Trophoblast cell (in vitro differentiated cells and primary cell): ENCODE measurements around the gene C14orf132.
"Not testable (repeated sequence)": the region's sequence is repeated elsewhere in the genome, so short reads cannot be mapped to it uniquely, and the experiment has no call there.

Experiments used
- DNase-seq, 2 donors: peaks; one replicate each; pipeline ENCODE4 v3.0.0-alpha.2; 2016
- H2AFZ ChIP-seq: 2 replicates; pipeline ENCODE4 v1.6.1; 2013; ENCODE audit warnings: low read length, moderate library complexity, mild to moderate bottlenecking; ENCODE audit not compliant: insufficient read depth, poor library complexity
- H2AK5ac ChIP-seq: 2 replicates; pipeline ENCODE4 v1.6.1; 2013; ENCODE audit warnings: mild to moderate bottlenecking, low read length
- H2BK120ac ChIP-seq: 2 replicates; pipeline ENCODE4 v1.6.1; 2013; ENCODE audit warnings: low read length, mild to moderate bottlenecking, moderate library complexity; ENCODE audit not compliant: insufficient read depth, poor library complexity
- H2BK12ac ChIP-seq: 2 replicates; pipeline ENCODE4 v1.6.1; 2013; ENCODE audit warnings: mild to moderate bottlenecking, low read length, moderate library complexity
- H2BK5ac ChIP-seq: 2 replicates; pipeline ENCODE4 v1.6.1; 2013; ENCODE audit warnings: low read length, low read depth, moderate library complexity, mild to moderate bottlenecking; ENCODE audit not compliant: poor library complexity
- H3K14ac ChIP-seq: 2 replicates; pipeline ENCODE4 v1.6.1; 2013; ENCODE audit warnings: mild to moderate bottlenecking, low read length
- H3K18ac ChIP-seq: 2 replicates; pipeline ENCODE4 v1.6.1; 2013; ENCODE audit warnings: mild to moderate bottlenecking, low read length
- H3K23ac ChIP-seq: 2 replicates; pipeline ENCODE4 v1.6.1; 2013; ENCODE audit warnings: low read length
- H3K27ac ChIP-seq: 2 replicates; pipeline ENCODE4 v1.5.1; 2013; ENCODE audit warnings: low read depth, mild to moderate bottlenecking, inconsistent platforms, low read length, moderate library complexity
- H3K27me3 ChIP-seq: 2 replicates; pipeline ENCODE4 v1.6.1; 2013; ENCODE audit warnings: inconsistent platforms, mild to moderate bottlenecking, low read length, moderate library complexity; ENCODE audit not compliant: insufficient read depth
- H3K36me3 ChIP-seq, 2 experiments: 1 replicate in 1 of 2; 2 replicates in 1 of 2; pipeline ENCODE4 v1.6.1; 2013; ENCODE audit warnings: low read length in 2 of 2, mild to moderate bottlenecking in 2 of 2, moderate library complexity in 1 of 2; ENCODE audit not compliant: insufficient read depth in 2 of 2, control insufficient read depth in 1 of 2
- H3K4ac ChIP-seq: 2 replicates; pipeline ENCODE4 v1.6.1; 2013; ENCODE audit warnings: low read depth, mild to moderate bottlenecking, low read length, moderate library complexity
- H3K4me1 ChIP-seq, 2 experiments: 1 replicate in 1 of 2; 2 replicates in 1 of 2; pipeline ENCODE4 v1.6.1; 2013; ENCODE audit warnings: low read length in 2 of 2, mild to moderate bottlenecking in 2 of 2, moderate library complexity in 1 of 2; ENCODE audit not compliant: insufficient read depth in 2 of 2, control insufficient read depth in 1 of 2
- H3K4me2 ChIP-seq: 2 replicates; pipeline ENCODE4 v1.6.1; 2013; ENCODE audit warnings: inconsistent platforms, mild to moderate bottlenecking, low read length, moderate library complexity
- H3K4me3 ChIP-seq: 2 replicates; pipeline ENCODE4 v1.5.1; 2013; ENCODE audit warnings: mild to moderate bottlenecking, low read depth, low read length, inconsistent platforms
- H3K79me1 ChIP-seq: one replicate; pipeline ENCODE4 v1.6.1; 2013; ENCODE audit warnings: low read length
- H3K79me2 ChIP-seq: 2 replicates; pipeline ENCODE4 v1.6.1; 2013; ENCODE audit warnings: low read length, mild to moderate bottlenecking; ENCODE audit not compliant: control insufficient read depth, insufficient read depth, poor library complexity
- H3K9ac ChIP-seq: 2 replicates; pipeline ENCODE4 v1.6.1; 2013; ENCODE audit warnings: mild to moderate bottlenecking, low read length
- H3K9me3 ChIP-seq: 2 replicates; pipeline ENCODE4 v1.6.1; 2013; ENCODE audit warnings: low read depth, mild to moderate bottlenecking, control low read depth, inconsistent platforms, low read length; ENCODE audit not compliant: insufficient read depth
- H4K12ac ChIP-seq: 2 replicates; pipeline ENCODE4 v1.6.1; 2013; ENCODE audit warnings: low read depth, mild to moderate bottlenecking, low read length, moderate library complexity
- H4K8ac ChIP-seq: 2 replicates; pipeline ENCODE4 v1.6.1; 2013; ENCODE audit warnings: low read depth, mild to moderate bottlenecking, low read length, moderate library complexity
- H4K91ac ChIP-seq: one replicate; pipeline ENCODE4 v1.6.1; 2013; ENCODE audit warnings: low read depth, mild to moderate bottlenecking, low read length, moderate library complexity
- WGBS: extraction: QIAGEN DNeasy Blood & Tissue Kit; methylation state at CpG from one replicate; pipeline ENCODE4 v1.1.7; 2013; ENCODE audit warnings: missing lambda C conversion rate; ENCODE audit not compliant: insufficient read length, insufficient coverage; ENCODE audit errors: extremely low coverage; 5-methylcytosine and 5-hydroxymethylcytosine counted together

C14orf132 gene

GRCh38 chr14:96072746-96073145 lies 33.6 kb downstream of the C14orf132 start:
- H3K18ac ChIP-seq: no peak overlapping the region
- no peak overlapping the region for H4K8ac ChIP-seq
- H3K4me1 ChIP-seq: no peaks in the 10 kb centered on the region
- no peak overlapping the region for H3K4me3 ChIP-seq
- no peak overlapping the region for H2BK120ac ChIP-seq
- no peak overlapping the region for H2BK12ac ChIP-seq
- no peaks in the 10 kb centered on the region for H3K36me3 ChIP-seq
- H3K27me3 ChIP-seq: no peaks in the 10 kb centered on the region
- DNase-seq: no peak
- H3K9ac ChIP-seq: no peak overlapping the region
- H3K27ac ChIP-seq: no peak overlapping the region
- H2BK5ac ChIP-seq: no peak overlapping the region
- WGBS: no CpG with 5 or more reads among the region's 6 CpGs
- no peaks in the 10 kb centered on the region for H3K79me1 ChIP-seq
- no peak overlapping the region for H3K4me2 ChIP-seq
- H3K79me2 ChIP-seq: no peaks in the 10 kb centered on the region
- no peak overlapping the region for H3K14ac ChIP-seq
- no peaks in the 10 kb centered on the region for H3K9me3 ChIP-seq
- H4K91ac ChIP-seq: no peak overlapping the region
- H3K4ac ChIP-seq: no peak overlapping the region
- no peak overlapping the region for H2AFZ ChIP-seq
- no peak overlapping the region for H3K23ac ChIP-seq
- no peak overlapping the region for H2AK5ac ChIP-seq
- no peak overlapping the region for H4K12ac ChIP-seq

DNA sequence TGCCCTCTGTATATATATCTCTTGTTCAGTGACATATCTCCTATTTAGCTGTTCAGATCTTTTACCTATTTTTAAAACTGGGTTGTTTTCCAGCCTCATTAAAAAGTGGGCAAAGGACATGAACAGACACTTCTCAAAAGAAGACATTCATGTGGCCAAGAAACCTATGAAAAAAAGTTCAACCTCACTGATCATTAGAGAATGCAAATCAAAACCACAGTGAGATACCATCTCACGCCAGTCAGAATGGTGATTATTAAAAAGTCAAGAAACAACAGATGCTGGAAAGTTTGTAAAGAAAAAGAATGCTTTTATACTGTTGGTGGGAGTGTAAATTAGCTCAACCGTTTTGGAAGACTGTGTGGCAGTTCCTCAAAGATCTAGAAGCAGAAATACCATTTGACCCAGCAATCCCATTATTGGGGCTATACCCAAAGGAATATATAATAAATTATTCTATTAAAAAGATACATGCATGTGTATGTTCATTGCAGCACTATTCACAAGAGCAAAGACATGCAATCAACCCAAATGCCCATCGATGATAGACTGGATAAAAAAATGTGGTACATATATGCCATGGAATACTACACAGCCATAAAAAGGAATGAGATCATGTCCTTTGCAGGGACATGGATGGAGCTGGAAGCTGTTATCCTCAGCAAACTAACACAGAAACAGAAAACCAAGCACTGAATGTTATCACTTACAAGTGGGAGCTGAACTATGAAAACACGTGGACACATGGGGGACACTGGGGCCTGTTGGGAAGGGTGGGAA lies 34.3 kb downstream of the C14orf132 start:
- not testable (repeated sequence) for H2BK5ac ChIP-seq, H3K79me1 ChIP-seq, H3K27ac ChIP-seq, H3K36me3 ChIP-seq, H3K18ac ChIP-seq, DNase-seq, H2BK120ac ChIP-seq, H3K4me3 ChIP-seq, H2BK12ac ChIP-seq, H3K14ac ChIP-seq, H3K9me3 ChIP-seq, H3K23ac ChIP-seq, H2AFZ ChIP-seq, H4K12ac ChIP-seq, H3K4ac ChIP-seq, H4K91ac ChIP-seq, H2AK5ac ChIP-seq, H3K4me1 ChIP-seq, H3K9ac ChIP-seq, H3K4me2 ChIP-seq, H3K79me2 ChIP-seq, H4K8ac ChIP-seq, H3K27me3 ChIP-seq
- WGBS: no CpG with 5 or more reads among the region's 4 CpGs

DNA sequence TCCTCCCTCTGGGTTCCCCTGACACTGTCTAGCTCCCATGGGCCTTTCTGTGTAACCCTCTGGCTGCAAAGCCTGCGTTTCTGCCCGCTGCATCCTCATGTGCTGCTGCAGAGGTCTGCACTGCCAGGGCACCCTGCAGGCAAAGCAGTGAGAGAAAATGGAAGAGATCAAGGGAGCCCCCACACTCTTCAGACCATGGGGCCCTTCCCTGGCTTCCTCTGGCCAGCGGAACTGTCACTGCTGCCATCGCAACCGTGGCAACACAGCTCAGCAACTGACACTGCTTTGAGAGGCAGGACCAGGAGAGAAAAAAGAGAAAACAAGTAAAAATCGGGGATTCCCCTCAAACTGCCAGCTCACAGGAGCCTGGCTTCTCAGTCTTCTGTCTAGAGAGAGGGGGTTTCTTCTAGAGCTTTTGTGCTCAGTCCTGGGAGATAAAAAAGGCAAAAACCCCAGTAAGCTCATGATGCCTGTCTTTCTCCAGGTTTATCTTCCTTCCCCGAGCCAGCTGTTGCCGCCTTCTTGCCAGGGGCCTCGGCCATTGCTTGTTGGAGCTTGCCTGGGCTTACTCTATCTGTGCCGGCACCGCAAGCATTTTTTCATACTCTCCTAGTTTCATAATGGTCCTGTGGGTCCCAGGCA lies 38.9 kb downstream of the C14orf132 start:
- no peaks in the 10 kb centered on the region for H3K79me2 ChIP-seq
- no CpG with 5 or more reads among the region's 11 CpGs for WGBS

DNA sequence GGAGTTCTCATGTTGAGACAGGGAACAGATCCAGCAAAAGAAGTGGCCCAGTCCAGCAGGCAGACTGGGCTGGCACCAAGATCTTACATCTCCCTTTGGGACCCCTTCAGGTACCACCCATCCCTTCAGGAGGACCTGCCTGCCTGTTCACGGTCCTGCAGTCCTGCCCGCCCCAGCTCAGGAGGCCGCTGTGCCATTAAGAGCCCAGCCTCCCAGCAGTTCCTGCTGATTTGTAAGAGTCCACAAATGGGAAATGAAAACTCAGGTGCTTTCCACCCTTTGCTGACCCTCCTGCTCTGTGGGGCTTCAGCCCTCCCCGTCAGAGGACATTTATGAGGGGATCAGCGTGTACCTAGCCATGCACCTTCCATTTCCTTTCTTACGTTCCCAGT lies 39.5 kb downstream of the C14orf132 start:
- no peak for DNase-seq
- no peaks in the 10 kb centered on the region for H3K36me3 ChIP-seq
- no peak overlapping the region for H3K9ac ChIP-seq
- H3K23ac ChIP-seq: no peak overlapping the region
- no peak overlapping the region for H3K27ac ChIP-seq
- no peak overlapping the region for H3K18ac ChIP-seq
- peak overlapping the region; percentile 39 for H4K91ac ChIP-seq
- no peak overlapping the region for H2AFZ ChIP-seq
- H3K4me3 ChIP-seq: no peak overlapping the region
- no peak overlapping the region for H3K4me2 ChIP-seq
- no peak overlapping the region for H2BK120ac ChIP-seq
- H3K14ac ChIP-seq: no peak overlapping the region
- H4K8ac ChIP-seq: no peak overlapping the region
- no peaks in the 10 kb centered on the region for H3K79me1 ChIP-seq
- no peaks in the 10 kb centered on the region for H3K79me2 ChIP-seq
- no peak overlapping the region for H2BK5ac ChIP-seq
- no peak overlapping the region for H3K4ac ChIP-seq
- H2AK5ac ChIP-seq: no peak overlapping the region
- WGBS: no CpG with 5 or more reads among the region's 6 CpGs
- H2BK12ac ChIP-seq: no peak overlapping the region
- H4K12ac ChIP-seq: no peak overlapping the region
- peaks cover 2 to 3% of the 10 kb centered on the region in 2 experiments for H3K4me1 ChIP-seq
- no peaks in the 10 kb centered on the region for H3K27me3 ChIP-seq
- no peaks in the 10 kb centered on the region for H3K9me3 ChIP-seq

More for the DNA sequence above, 38.9 kb downstream of the C14orf132 start:
- no peak overlapping the region for H2AFZ ChIP-seq
- H3K9ac ChIP-seq: no peak overlapping the region
- no peaks in the 10 kb centered on the region for H3K9me3 ChIP-seq
- H3K79me1 ChIP-seq: no peaks in the 10 kb centered on the region
- peaks cover 0 to 3% of the 10 kb centered on the region in 2 experiments for H3K4me1 ChIP-seq
- no peak overlapping the region for H3K18ac ChIP-seq
- H4K91ac ChIP-seq: peak overlapping the region; percentile 39
- no peak overlapping the region for H2BK5ac ChIP-seq
- H3K4me3 ChIP-seq: no peak overlapping the region
- DNase-seq: peak in 1 of 2 donors; percentile 21
- H4K12ac ChIP-seq: no peak overlapping the region
- H2AK5ac ChIP-seq: no peak overlapping the region
- H3K14ac ChIP-seq: no peak overlapping the region
- no peak overlapping the region for H3K4me2 ChIP-seq
- H3K27ac ChIP-seq: no peak overlapping the region
- no peaks in the 10 kb centered on the region for H3K36me3 ChIP-seq
- no peaks in the 10 kb centered on the region for H3K27me3 ChIP-seq
- no peak overlapping the region for H2BK120ac ChIP-seq
- no peak overlapping the region for H3K4ac ChIP-seq
- no peak overlapping the region for H2BK12ac ChIP-seq
- H4K8ac ChIP-seq: no peak overlapping the region
- no peak overlapping the region for H3K23ac ChIP-seq
